ENCODE results near the gene TMEM200C.

GRCh38 chr18:5944448-5944847 lies 49.1 kb upstream of the TMEM200C start:
- no peak for TF ChIP-seq POLR2A (IDR thresholded peaks at IDR 0.05; ENCODE audit: low read depth, low read length)
- TF ChIP-seq POLR2AphosphoS5 (IDR thresholded peaks at IDR 0.05; ENCODE audit: low read depth, low read length): no peak
- TF ChIP-seq SPI1 (IDR thresholded peaks at IDR 0.05; ENCODE audit: low read depth, low read length): no peak
- no peak for TF ChIP-seq TAF1 (IDR thresholded peaks at IDR 0.05; ENCODE audit: low read depth, low read length)

Data from GM12891 (cell line).